ENCODE results near the gene ANKRD52.

ANKRD52 gene

GRCh38 chr12:56261503-56262232, 3.5 kb upstream of the ANKRD52 start:
- ChIA-PET POLR2A (no interaction called here), CTCF (interaction anchor here (1.0 to 1.3 kb wide), 2 partner anchors 12 to 72 kb away, joined by 3 to 4 read pairs; partner anchors contain the start of gene SMARCC2)
- DNase-seq (ENCODE audit: extremely low spot score): no peak
- TF ChIP-seq CTCF (IDR thresholded peaks at IDR 0.05; ENCODE audit: control extremely low read depth, extremely low read depth, low read depth, missing control alignments): no peak

- CTCF ChIA-PET: interaction anchor here (1.0 to 1.3 kb wide), 4 partner anchors 12 to 71 kb away, joined by 3 to 4 read pairs (median 3); partner anchors contain the start of genes RNF41 and SMARCC2
- TF ChIP-seq CTCF (IDR thresholded peaks at IDR 0.05; ENCODE audit: control extremely low read depth, extremely low read depth, low read depth, missing control alignments): no peak
- POLR2A ChIA-PET: no interaction called here
- no peak for DNase-seq (ENCODE audit: extremely low spot score)
Observed at GRCh38 chr12:56260921-56261320, 2.7 kb upstream of the ANKRD52 start.

- ChIA-PET CTCF (interaction anchor here (1.0 to 1.3 kb wide), 3 partner anchors 11 to 66 kb away, joined by 3 read pairs; partner anchors contain the start of gene RNF41), POLR2A (no interaction called here)
- no peak for DNase-seq (ENCODE audit: extremely low spot score)
- no peak for TF ChIP-seq CTCF (IDR thresholded peaks at IDR 0.05; ENCODE audit: control extremely low read depth, extremely low read depth, low read depth, missing control alignments)
Observed at GRCh38 chr12:56260380-56260779, 2.2 kb upstream of the ANKRD52 start.

- POLR2A ChIA-PET: interaction anchor here (0.9 to 1.0 kb wide), 2 partner anchors 140 to 155 kb away, joined by 4 to 6 read pairs; partner anchors contain the start of gene PA2G4
- DNase-seq (ENCODE audit: extremely low spot score): no peak
- TF ChIP-seq CTCF (IDR thresholded peaks at IDR 0.05; ENCODE audit: control extremely low read depth, extremely low read depth, low read depth, missing control alignments): no peak
- CTCF ChIA-PET: interaction anchor here (1.1 to 7.6 kb wide), 27 partner anchors 10 to 317 kb away, joined by 3 to 64 read pairs (median 5); partner anchors contain the start of genes COQ10A, ESYT1, RNF41 and SMARCC2
Observed at GRCh38 chr12:56258820-56259183, 618 bp upstream of the ANKRD52 start.

GRCh38 chr12:56257491-56258067, 605 bp downstream of the ANKRD52 start:
- no peak for DNase-seq (ENCODE audit: extremely low spot score)
- POLR2A ChIA-PET: interaction anchor here (1.0 kb wide), 2 partner anchors 58 to 153 kb away, joined by 3 to 6 read pairs; partner anchors contain the start of genes CNPY2 and PA2G4
- no peak for TF ChIP-seq CTCF (IDR thresholded peaks at IDR 0.05; ENCODE audit: control extremely low read depth, extremely low read depth, low read depth, missing control alignments)
- CTCF ChIA-PET: interaction anchor here (0.6 to 7.6 kb wide), 40 partner anchors 9 to 315 kb away, joined by 3 to 64 read pairs (median 4); partner anchors contain the start of genes COQ10A, CS, PAN2 and RBMS2

GRCh38 chr12:56257071-56257470, 1.1 kb downstream of the ANKRD52 start:
- DNase-seq (ENCODE audit: extremely low spot score): no peak
- CTCF ChIA-PET: interaction anchor here (0.9 to 7.6 kb wide), 12 partner anchors 9 to 82 kb away, joined by 3 to 64 read pairs (median 9); partner anchors contain the start of genes COQ10A, PAN2, RNF41 and SMARCC2
- POLR2A ChIA-PET: no interaction called here
- no peak for TF ChIP-seq CTCF (IDR thresholded peaks at IDR 0.05; ENCODE audit: control extremely low read depth, extremely low read depth, low read depth, missing control alignments)
